WTC11 (cell line): Measurements from ENCODE around the gene FASTKD3. TPM values are rescaled to one million over a fixed set of nuclear protein-coding genes. Genes with fewer than 3 reads are reported as not detected.
"Not testable (repeated sequence)": the region's sequence is repeated elsewhere in the genome, so short reads cannot be mapped to it uniquely, and the experiment has no call there.

Source experiments
- ATAC-seq: fragments of 200-7000 bp; cut with Tn5 transposase; 2 replicates; pipeline ENCODE4 v1.10.0; 2021; ENCODE audit warnings: mild to moderate bottlenecking, moderate library complexity
- CTCF ChIA-PET: fragments of 300-600 bp; sonication (Branson Sonifier 250); formaldehyde crosslinking; loops from one replicate; lab custom pipeline; 2021; ENCODE audit warnings: antibody characterized with exemption; lab: Charles Lee
- POLR2A ChIA-PET: fragments of 350-600 bp; sonication (Branson Sonifier 250); formaldehyde crosslinking; loops from one replicate; lab custom pipeline; 2021; ENCODE audit warnings: antibody characterized with exemption; lab: Charles Lee
- DNase-seq: peaks from one replicate; pipeline ENCODE4 v3.0.0; 2021; ENCODE audit warnings: low spot score
- H3K27ac Mint-ChIP-seq: 2 replicates; pipeline ENCODE4 v1.8.0; 2021; ENCODE audit warnings: mixed read lengths
- H3K27me3 Mint-ChIP-seq: 2 replicates; pipeline ENCODE4 v1.8.0; 2021; ENCODE audit warnings: low read depth, mild to moderate bottlenecking, moderate library complexity, mixed read lengths
- H3K36me3 Mint-ChIP-seq: 2 replicates; pipeline ENCODE4 v1.8.0; 2021; ENCODE audit warnings: mixed read lengths
- H3K4me1 Mint-ChIP-seq: 2 replicates; pipeline ENCODE4 v1.8.0; 2022; ENCODE audit warnings: mixed read lengths
- H3K4me3 Mint-ChIP-seq: 2 replicates; pipeline ENCODE4 v1.8.0; 2021; ENCODE audit warnings: mild to moderate bottlenecking, moderate library complexity, mixed read lengths
- H3K9me3 Mint-ChIP-seq: 2 replicates; pipeline ENCODE4 v1.8.0; 2021; ENCODE audit warnings: mixed read lengths
- ERG ChIP-seq: fragments of 250-450 bp; sonication (Bioruptor Pico); IDR thresholded peaks from 2 replicates; pipeline ENCODE4 v1.8.0; 2021; ENCODE audit warnings: mild to moderate bottlenecking
- FOXJ3 ChIP-seq: sonication (generic); formaldehyde crosslinking; IDR thresholded peaks from 2 replicates; pipeline ENCODE4 v1.9.0; 2021; ENCODE audit warnings: missing genetic modification reagents, mild to moderate bottlenecking, borderline replicate concordance
- HMGA2 ChIP-seq: fragments of 250-450 bp; sonication (Bioruptor Pico); IDR thresholded peaks from 2 replicates; pipeline ENCODE4 v1.4.0; 2021; ENCODE audit warnings: mild to moderate bottlenecking, moderate library complexity
- MXD4 ChIP-seq: fragments of 250-450 bp; sonication (Bioruptor Pico); IDR thresholded peaks from 2 replicates; pipeline ENCODE4 v1.8.0; 2021; ENCODE audit warnings: mild to moderate bottlenecking, moderate library complexity, borderline replicate concordance
- NFATC4 ChIP-seq: fragments of 250-450 bp; sonication (Bioruptor Pico); IDR thresholded peaks from 2 replicates; pipeline ENCODE4 v1.9.0; 2021; ENCODE audit warnings: mild to moderate bottlenecking
- NFYB ChIP-seq: sonication (generic); formaldehyde crosslinking; conservative IDR thresholded peaks from 2 replicates; pipeline ENCODE4 v1.8.0; 2022; ENCODE audit warnings: low read depth, missing genetic modification reagents
- NR1H2 ChIP-seq: sonication (generic); formaldehyde crosslinking; IDR thresholded peaks from 2 replicates; pipeline ENCODE4 v1.9.0; 2021; ENCODE audit warnings: mild to moderate bottlenecking, moderate library complexity, missing genetic modification reagents
- PRDM15 ChIP-seq: sonication (generic); formaldehyde crosslinking; IDR thresholded peaks from 2 replicates; pipeline ENCODE4 v1.8.0; 2022; ENCODE audit warnings: missing genetic modification reagents
- PRRX2 ChIP-seq: fragments of 250-450 bp; sonication (Bioruptor Pico); IDR thresholded peaks from 2 replicates; pipeline ENCODE4 v1.8.0; 2021; ENCODE audit warnings: mild to moderate bottlenecking
- RORB ChIP-seq: fragments of 250-450 bp; sonication (Bioruptor Pico); IDR thresholded peaks from 2 replicates; pipeline ENCODE4 v1.9.0; 2021; ENCODE audit warnings: mild to moderate bottlenecking
- TCF7 ChIP-seq: sonication (generic); formaldehyde crosslinking; IDR thresholded peaks from 2 replicates; pipeline ENCODE4 v1.8.0; 2022; ENCODE audit warnings: mild to moderate bottlenecking, low read depth, missing genetic modification reagents, moderate library complexity
- ZNF263 ChIP-seq: sonication (generic); formaldehyde crosslinking; IDR thresholded peaks from 2 replicates; pipeline ENCODE4 v1.8.1; 2022; ENCODE audit warnings: low read depth, mild to moderate bottlenecking, moderate library complexity, missing genetic modification reagents
- ZNF425 ChIP-seq: fragments of 250-450 bp; sonication (Bioruptor Pico); conservative IDR thresholded peaks from 2 replicates; pipeline ENCODE4 v1.9.0; 2021; ENCODE audit warnings: mild to moderate bottlenecking
- total RNA-seq: library from RNA; stranded (reverse); gene quantifications from 3 replicates; pipeline ENCODE4 v1.2.3, GENCODE V29; 2021
- TF ChIP-seq, protein P1 (sequence below): fragments of 250-450 bp; sonication (Bioruptor Pico); IDR thresholded peaks from 2 replicates; pipeline ENCODE4 v1.9.0; 2021; ENCODE audit warnings: moderate library complexity, mild to moderate bottlenecking, inconsistent platforms, borderline replicate concordance

The FASTKD3 gene
- total RNA-seq, 1 experiment from 2014 or later, result 8.7 TPM

GRCh38 chr5:7916171-7916804, 47.5 kb upstream of the FASTKD3 start:
- ChIA-PET POLR2A (no interaction called here), CTCF (interaction anchor here (0.7 kb wide), 1 partner anchor 11 kb away, joined by 4 read pairs; no protein-coding TSS in a partner anchor)
- Mint-ChIP-seq H3K9me3 (peaks cover 21% of the 10 kb centered on the region), H3K4me3 (no peak overlapping the region), H3K27me3 (peaks cover 6% of the 10 kb centered on the region), H3K36me3 (peaks cover 13% of the 10 kb centered on the region), H3K27ac (no peak overlapping the region), H3K4me1 (no peaks in the 10 kb centered on the region)
- DNase-seq (no peak), ATAC-seq (no peak)
- no peak for TF ChIP-seq FOXJ3 (CRISPR knock-in tag)
- no peak for TF ChIP-seq ZNF263 (CRISPR knock-in tag)
- no peak for TF ChIP-seq MXD4 (CRISPR knock-in tag)
- no peak for TF ChIP-seq ERG (CRISPR knock-in tag)
- no peak for TF ChIP-seq NR1H2 (CRISPR knock-in tag)
- no peak for TF ChIP-seq TCF7
- no peak for TF ChIP-seq ZNF425 (CRISPR knock-in tag)
- TF ChIP-seq PRRX2 (CRISPR knock-in tag), result no peak
- TF ChIP-seq NFYB (CRISPR knock-in tag), result no peak
- TF ChIP-seq RORB (CRISPR knock-in tag), result no peak
- TF ChIP-seq, protein P1, sequence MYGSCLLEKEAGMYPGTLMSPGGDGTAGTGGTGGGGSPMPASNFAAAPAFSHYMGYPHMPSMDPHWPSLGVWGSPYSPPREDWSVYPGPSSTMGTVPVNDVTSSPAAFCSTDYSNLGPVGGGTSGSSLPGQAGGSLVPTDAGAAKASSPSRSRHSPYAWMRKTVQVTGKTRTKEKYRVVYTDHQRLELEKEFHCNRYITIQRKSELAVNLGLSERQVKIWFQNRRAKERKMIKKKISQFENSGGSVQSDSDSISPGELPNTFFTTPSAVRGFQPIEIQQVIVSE (CRISPR knock-in tag), result no peak
- no peak for TF ChIP-seq NFATC4 (CRISPR knock-in tag)
- no peak for TF ChIP-seq PRDM15 (CRISPR knock-in tag)
- TF ChIP-seq HMGA2, result no peak

DNA sequence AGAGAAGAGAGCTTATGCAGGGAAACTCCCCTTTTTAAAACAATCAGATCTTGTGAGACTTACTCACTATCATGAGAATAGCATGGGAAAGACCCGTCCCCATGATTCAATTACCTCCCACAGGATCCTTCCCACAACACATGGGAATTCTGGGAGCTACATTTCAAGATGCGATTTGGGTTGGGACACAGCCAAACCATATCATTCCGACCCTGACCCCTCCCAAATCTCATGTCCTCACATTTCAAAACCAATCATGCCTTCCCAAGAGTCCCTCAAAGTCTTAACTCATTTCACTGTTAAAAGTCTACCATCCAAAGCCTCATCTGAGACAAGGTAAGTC, 42.6 kb upstream of the FASTKD3 start:
- H3K4me1 Mint-ChIP-seq, H3K4me3 Mint-ChIP-seq, POLR2A ChIA-PET, H3K27me3 Mint-ChIP-seq, ATAC-seq, H3K27ac Mint-ChIP-seq, DNase-seq: not testable (repeated sequence)
- Mint-ChIP-seq H3K36me3 (peaks cover 47% of the 10 kb centered on the region), H3K9me3 (peaks cover 53% of the 10 kb centered on the region)
- CTCF ChIA-PET, result interaction anchor here (1.5 kb wide), 1 partner anchor 15 kb away, joined by 3 read pairs; no protein-coding TSS in a partner anchor
